K562 (cell line): ENCODE results near the gene ZSWIM1. TPM values are rescaled to one million over a fixed set of nuclear protein-coding genes. Genes with fewer than 3 reads are reported as not detected.
A peak's percentile ranks its signal among the peaks of the same experiment; 100 is the strongest.

Experiments used
- ATAC-seq: fragments of 200-7000 bp; cut with Tn5 transposase; 3 replicates; pipeline ENCODE4 v1.9.1; 2020; ENCODE audit warnings: moderate library complexity
- BruUV-seq: library from RNA; stranded (reverse); fragments of 400-500 nt; replicated peaks from 2 replicates; lab custom pipeline; 2021; lab: Mats Ljungman, UMichigan
- CTCF ChIA-PET: fragments of 300-600 bp; formaldehyde crosslinking; extraction: SDS; loops from one replicate; lab custom pipeline; 2021; ENCODE audit warnings: low intra/inter-chr PET ratio; lab: Yijun Ruan, JAX
- POLR2A ChIA-PET: fragments of 300-600, 350-650 bp; sonication (Branson Sonifier 250); formaldehyde crosslinking; extraction: SDS; loops from one replicate; lab custom pipeline; 2021; ENCODE audit warnings: antibody characterized with exemption, inconsistent platforms; lab: Yijun Ruan, JAX
- DNase-seq, 4 experiments: peaks; one replicate each; pipeline versions ENCODE4 v3.0.0 to v3.0.0-alpha.2; 2011 to 2018; ENCODE audit warnings: low spot score in 3 of 4, mixed read lengths in 3 of 4; ENCODE audit errors: extremely low read depth in 1 of 4
- FAIRE-seq: peaks from 2 replicates; lab custom pipeline; 2011; peaks lifted over from hg19 to GRCh38; lab: Jason Lieb, UNC
- H2AFZ ChIP-seq: 2 replicates; pipeline ENCODE4 v1.6.0; 2011; ENCODE audit warnings: low read depth, low read length, control low read depth, inconsistent platforms
- H3K27ac ChIP-seq: fragments of 200-600 bp; 3 replicates; pipeline ENCODE4 v1.8.0; 2011; ENCODE audit warnings: low read depth, mild to moderate bottlenecking, control low read depth, inconsistent platforms, low read length, moderate library complexity, mixed read lengths; ENCODE audit errors: extremely low read depth
- H3K27me3 ChIP-seq, 2 experiments: fragments of 300-600 bp in 1 of 2; 2 replicates in 1 of 2; 3 replicates in 1 of 2; pipeline versions ENCODE4 v1.6.0 to v1.8.0; 2011; ENCODE audit warnings: inconsistent platforms in 2 of 2, low read length in 2 of 2, mild to moderate bottlenecking in 1 of 2, mixed read lengths in 1 of 2, moderate library complexity in 1 of 2; ENCODE audit not compliant: control insufficient read depth in 2 of 2, insufficient read depth in 2 of 2
- H3K36me3 ChIP-seq: fragments of 300-600 bp; 3 replicates; pipeline ENCODE4 v1.8.0; 2011; ENCODE audit warnings: mild to moderate bottlenecking, low read length, inconsistent platforms; ENCODE audit not compliant: control insufficient read depth, insufficient read depth
- H3K4me1 ChIP-seq, 2 experiments: fragments of 200-600 bp in 1 of 2; replicated peaks in 1 of 2; 2 replicates in 1 of 2; 3 replicates in 1 of 2; pipeline versions ENCODE4 v1.5.1 to v1.8.0; 2011; ENCODE audit warnings: inconsistent platforms in 2 of 2, low read length in 2 of 2, mild to moderate bottlenecking in 1 of 2, mixed read lengths in 1 of 2, moderate library complexity in 1 of 2; ENCODE audit not compliant: control insufficient read depth in 2 of 2, insufficient read depth in 2 of 2
- H3K4me2 ChIP-seq: 2 replicates; pipeline ENCODE4 v1.6.1; 2011; ENCODE audit warnings: low read length, control low read depth, inconsistent platforms, mixed read lengths; ENCODE audit not compliant: insufficient read depth
- H3K4me3 ChIP-seq: fragments of 200-600 bp; sonication (generic), shearing (Covaris generic); 2 replicates; pipeline ENCODE4 v1.5.1; 2016; ENCODE audit warnings: control low read depth, inconsistent platforms
- H3K79me2 ChIP-seq: fragments of 200-600 bp; 3 replicates; pipeline ENCODE4 v1.8.0; 2011; ENCODE audit warnings: low read length, inconsistent platforms; ENCODE audit not compliant: control insufficient read depth, insufficient read depth
- H3K9ac ChIP-seq, 2 experiments: 2 replicates each; pipeline versions ENCODE4 v1.6.0 to v1.6.1; 2011; ENCODE audit warnings: low read depth in 2 of 2, low read length in 2 of 2, control low read depth in 1 of 2, inconsistent platforms in 1 of 2, mild to moderate bottlenecking in 1 of 2, mixed read lengths in 1 of 2; ENCODE audit not compliant: insufficient read depth in 1 of 2
- H3K9me1 ChIP-seq: one replicate; pipeline ENCODE4 v1.6.0; 2011; ENCODE audit warnings: inconsistent platforms, mild to moderate bottlenecking, low read length, moderate library complexity; ENCODE audit not compliant: control insufficient read depth, insufficient read depth
- H3K9me3 ChIP-seq: replicated peaks from 2 replicates; pipeline ENCODE4 v1.5.1; 2011; ENCODE audit warnings: low read depth, low read length, inconsistent platforms; ENCODE audit not compliant: control insufficient read depth, insufficient read depth
- H4K20me1 ChIP-seq: replicated peaks from 2 replicates; pipeline ENCODE4 v1.6.1; 2011; ENCODE audit warnings: low read length, inconsistent platforms, mixed read lengths; ENCODE audit not compliant: control insufficient read depth, insufficient read depth
- SETDB1 ChIP-seq: IDR thresholded peaks from one replicate; pipeline ENCODE4 v1.6.1; 2012; ENCODE audit warnings: low read length, control low read depth, inconsistent platforms
- TFE3 ChIP-seq: fragments of 450-650 bp; formaldehyde crosslinking; IDR thresholded peaks from 2 replicates; pipeline ENCODE4 v1.4.0; 2020; ENCODE audit warnings: mild to moderate bottlenecking, mixed read lengths
- USF2 ChIP-seq: sonication (generic); formaldehyde crosslinking; IDR thresholded peaks from 2 replicates; pipeline ENCODE4 v1.5.0; 2020; ENCODE audit warnings: missing genetic modification reagents
- ZNF24 ChIP-seq: fragments of 450-650 bp; IDR thresholded peaks from 2 replicates; pipeline ENCODE4 v1.6.1; 2016
- WGBS: fragments of 100-300 bp; shearing (Covaris generic); methylation state at CpG from one replicate; pipeline ENCODE4 v1.1.6; 2016; ENCODE audit warnings: low coverage, mixed read lengths; ENCODE audit not compliant: insufficient coverage; ENCODE audit errors: missing lambda C conversion rate; 5-methylcytosine and 5-hydroxymethylcytosine counted together
- in situ Hi-C: fragments of 300-500 bp; cut with MboI; formaldehyde crosslinking; loops from 4 replicates; pipeline ENCODE4 v1.15.0; 2018; ENCODE audit warnings: inconsistent platforms, mixed read lengths
- intact Hi-C: fragments of 100-400 bp; cut with micrococcal nuclease; formaldehyde crosslinking; loops from 2 replicates; pipeline ENCODE4 v1.14.2; 2022
- polyA plus RNA-seq, 8 experiments: library from polyadenylated mRNA; depleted of rRNA in 4 of 8; stranded (reverse) in 5 of 8; unstranded in 3 of 8; fragments of >200 nt; fragmentation: Nextera tagmentation in 2 of 8; fragmentation: Illumina TruSeq in 1 of 8; extraction: Ambion mirVana in 2 of 8; extraction: Trizol in 1 of 8; gene quantifications; 2 replicates each; pipeline versions ENCODE4 v1.2.1 to v1.2.3, GENCODE V29; 2011 to 2014; ENCODE audit warnings: inconsistent platforms in 1 of 8, missing spikeins in 1 of 8
- total RNA-seq, 7 experiments: library from RNA; depleted of rRNA in 6 of 7; stranded (reverse); fragments of >200 nt in 6 of 7; fragmentation: Illumina TruSeq in 2 of 7; extraction: Trizol in 2 of 7; gene quantifications; 2 replicates each; pipeline versions ENCODE4 v1.2.1 to v1.2.3, GENCODE V29; 2011 to 2021; ENCODE audit warnings: low replicate concordance in 1 of 7

Gene ZSWIM1
- total and polyA plus RNA-seq, 9 of the 15 experiments (the other 6 are each of a cell fraction or from before 2014, with no cell fraction given): 2.5 to 15.6 (median 9.5) TPM

- Histone ChIP-seq H3K27me3 (no peaks in the 10 kb centered on the region), H3K79me2 (peaks cover 7% of the 10 kb centered on the region; the same call in 1 of the 3 replicates), H3K27ac (no peak overlapping the region), H3K9me3 (no peaks in the 10 kb centered on the region), H3K36me3 (peaks cover 43% of the 10 kb centered on the region; the same call in 2 of the 3 replicates), H3K4me2 (no peak overlapping the region), H2AFZ (no peak overlapping the region), H3K4me3 (no peak overlapping the region), H4K20me1 (no peaks in the 10 kb centered on the region), H3K9me1 (no peaks in the 10 kb centered on the region), H3K9ac (peak overlapping the region in 1 of 2 experiments; percentile 14; a peak in 1 of 4 replicates), H3K4me1 (peaks cover 7 to 30% of the 10 kb centered on the region in 2 experiments)
- ChIA-PET POLR2A (interaction anchor here (0.6 to 3.3 kb wide), 9 partner anchors 8 to 77 kb away, joined by 3 to 13 read pairs (median 6); partner anchors contain the start of genes PCIF1 and ZSWIM1), CTCF (interaction anchor here (0.6 to 2.7 kb wide), 2 partner anchors 70 to 94 kb away, joined by 3 to 9 read pairs; no protein-coding TSS in a partner anchor)
- in situ Hi-C loops: no loop called here
- DNase-seq (no peak), FAIRE-seq (no peak), ATAC-seq (no peak)
- no TSS peak for BruUV-seq
- 72% methylated on average over 4 of the region's 4 CpGs for WGBS
- TF ChIP-seq USF2 (CRISPR knock-in tag) (0 out of 2 replicates have a peak, but pooled peaks have one; percentile 17), SETDB1 (no peak), ZNF24 (no peak), TFE3 (CRISPR knock-in tag) (peak; percentile 69)
- intact Hi-C loops: loop anchor here (5.0 kb wide), 1 partner anchor 69 kb away; no protein-coding TSS in a partner anchor
These were observed 11.9 kb downstream of the ZSWIM1 start for GRCh38 chr20:45892828-45893500.
